ENCODE measurements around the gene GCSAM.

The GCSAM gene

GRCh38 chr3:112132975-112133448 lies at the start of gene GCSAM:
TSS of gene GCSAM (minus strand) at chr3:112133248. CDS start at chr3:112133120, 128 bp downstream.
- no peak for DNase-seq

- DNase-seq: no peak
Observed at GRCh38 chr3:112175646-112176045, 42.6 kb upstream of the GCSAM start.

- DNase-seq: no peak
Observed at GRCh38 chr3:112175037-112175436, 42.0 kb upstream of the GCSAM start.

- no peak for DNase-seq
Observed at GRCh38 chr3:112171144-112171543, 38.1 kb upstream of the GCSAM start.

DNA sequence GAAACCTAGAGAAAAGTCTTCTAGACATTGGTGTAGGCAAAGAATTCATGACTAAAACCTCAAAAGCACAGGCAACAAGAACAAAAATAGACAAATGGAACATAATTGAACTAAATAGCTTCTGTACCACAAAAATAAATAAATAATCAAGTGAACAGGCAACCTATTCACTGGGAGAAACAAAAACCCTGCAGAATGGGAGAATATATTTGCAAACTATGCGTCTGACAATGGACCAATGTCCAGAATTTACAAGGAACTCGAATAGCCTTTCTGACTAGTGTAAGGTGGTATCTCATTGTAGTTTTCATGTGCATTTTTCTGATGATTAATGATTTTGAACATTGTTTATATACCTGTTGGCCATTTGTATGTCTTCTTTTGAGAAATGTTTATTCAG lies 37.0 kb upstream of the GCSAM start:
- no peak for DNase-seq

- no peak for DNase-seq
Observed at GRCh38 chr3:112167758-112168157, 34.7 kb upstream of the GCSAM start.

GRCh38 chr3:112149136-112149535 lies 16.1 kb upstream of the GCSAM start:
- DNase-seq: no peak

DNA sequence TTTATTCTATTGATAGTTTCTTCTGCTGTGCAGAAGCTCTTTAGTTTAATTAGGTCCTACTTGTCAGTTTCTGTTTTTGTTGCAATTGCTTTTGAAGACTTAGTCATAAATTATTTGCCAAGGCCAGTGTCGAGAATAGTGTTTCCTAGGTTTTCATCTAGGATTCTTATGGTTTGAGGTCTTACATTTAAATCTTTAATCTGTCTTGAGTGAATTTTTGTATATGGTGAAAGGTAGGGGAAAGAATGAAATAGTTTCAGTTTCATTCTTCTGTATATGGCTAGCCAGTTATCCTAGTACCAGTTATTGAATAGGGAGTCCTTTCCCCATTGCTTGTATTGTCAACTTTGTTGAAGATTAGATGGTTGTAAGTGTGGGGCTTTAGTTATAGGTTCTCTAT lies 10.6 kb upstream of the GCSAM start:
- no peak for DNase-seq

DNA sequence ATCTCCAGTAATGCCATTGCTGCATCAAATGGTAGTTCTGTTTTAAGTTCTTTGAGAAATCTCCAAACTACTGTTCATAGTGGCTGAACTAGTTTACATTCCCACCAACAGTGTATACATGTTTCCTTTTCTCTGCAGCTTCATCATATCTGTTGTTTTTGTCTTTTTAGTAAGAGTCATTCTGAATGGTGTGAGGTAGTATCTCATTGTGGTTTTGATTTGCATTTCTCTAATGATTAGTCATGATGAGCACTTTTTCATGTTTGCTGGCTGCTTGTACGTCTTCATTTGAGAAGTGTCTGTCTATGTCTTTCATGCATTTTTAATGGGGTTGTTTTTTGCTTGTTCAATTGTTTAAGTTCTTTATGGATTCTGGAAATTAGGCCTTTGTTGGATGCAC lies 10.2 kb upstream of the GCSAM start:
- no peak for DNase-seq

DNA sequence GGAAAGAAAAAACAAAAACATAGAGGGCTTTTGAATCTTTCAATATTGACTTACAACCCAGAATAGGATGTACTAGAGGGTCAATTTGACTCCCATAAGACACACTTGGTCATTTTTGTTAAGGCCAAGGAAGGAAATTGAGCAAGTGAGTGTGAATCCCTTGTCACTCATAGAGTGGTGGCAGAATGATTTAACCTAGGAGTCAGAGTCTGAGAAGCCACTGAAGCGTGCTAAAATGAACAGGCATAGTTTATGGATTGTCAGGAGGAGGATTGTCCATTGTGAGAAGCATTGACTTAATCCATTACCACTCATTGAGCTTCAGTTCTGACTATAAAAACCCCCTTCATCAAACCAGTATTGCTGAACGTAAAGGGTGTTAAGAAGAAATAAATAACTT lies 8.2 kb upstream of the GCSAM start:
- DNase-seq: peak; percentile 77

DNA sequence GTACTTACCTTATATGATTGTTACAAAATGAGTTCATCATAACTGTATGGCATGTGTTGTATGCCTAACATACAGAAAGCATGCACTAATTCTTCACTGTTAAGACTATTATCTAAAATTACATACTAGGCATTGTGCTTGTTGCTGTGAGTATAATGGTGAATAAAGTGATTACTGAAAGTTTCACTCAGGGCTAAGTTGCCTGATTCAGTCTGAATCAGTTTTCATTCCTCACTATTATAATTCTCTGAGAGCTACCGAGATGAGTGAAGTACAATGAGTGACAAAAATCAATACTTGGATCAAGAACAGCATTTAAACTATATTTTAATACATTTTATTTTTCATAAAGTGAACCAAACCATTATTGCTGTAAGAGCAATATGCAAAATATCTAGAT lies 7.5 kb upstream of the GCSAM start:
- no peak for DNase-seq

GRCh38 chr3:112138219-112138969 lies 5.3 kb upstream of the GCSAM start:
- DNase-seq: no peak

GRCh38 chr3:112137781-112138180 lies 4.7 kb upstream of the GCSAM start:
- DNase-seq: no peak

DNA sequence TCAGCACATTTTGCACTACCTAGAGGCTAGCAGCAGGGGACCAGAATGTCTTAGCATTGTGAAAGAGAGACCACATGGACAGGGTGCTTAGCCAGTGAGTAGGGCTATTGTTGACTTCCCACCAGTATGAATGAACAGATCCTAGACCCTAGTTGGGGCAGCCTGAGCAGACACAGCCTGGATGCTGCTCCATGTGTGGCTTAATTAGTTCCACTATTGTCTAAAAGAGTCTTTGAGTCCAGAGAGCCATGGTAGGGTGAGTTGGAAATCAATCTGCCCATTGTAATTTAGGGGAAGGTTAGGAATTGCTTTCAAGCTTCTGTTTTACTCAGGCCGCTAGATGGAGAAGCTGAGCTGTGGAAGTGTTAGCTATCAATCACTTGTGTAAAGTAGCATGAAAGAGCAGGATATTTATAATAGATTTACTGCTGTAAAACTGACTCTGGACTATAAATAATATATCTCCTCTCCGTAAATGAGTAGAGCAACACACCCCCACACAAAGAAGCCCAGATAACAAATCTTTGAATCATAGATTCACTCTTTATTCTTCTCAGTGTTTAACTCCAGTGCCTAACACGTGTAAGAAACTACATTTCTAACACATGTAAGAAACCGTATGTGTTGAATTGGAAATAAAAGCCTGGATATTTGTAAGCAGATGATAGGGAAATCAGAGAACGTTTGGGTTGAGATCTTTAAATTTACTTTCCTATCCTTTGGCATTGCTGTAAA lies 4.1 kb upstream of the GCSAM start:
- DNase-seq: peak; percentile 89

- DNase-seq: no peak
Observed at GRCh38 chr3:112136046-112136445, 3.0 kb upstream of the GCSAM start.

GRCh38 chr3:112134335-112135124 lies 1.5 kb upstream of the GCSAM start:
- no peak for DNase-seq

DNA sequence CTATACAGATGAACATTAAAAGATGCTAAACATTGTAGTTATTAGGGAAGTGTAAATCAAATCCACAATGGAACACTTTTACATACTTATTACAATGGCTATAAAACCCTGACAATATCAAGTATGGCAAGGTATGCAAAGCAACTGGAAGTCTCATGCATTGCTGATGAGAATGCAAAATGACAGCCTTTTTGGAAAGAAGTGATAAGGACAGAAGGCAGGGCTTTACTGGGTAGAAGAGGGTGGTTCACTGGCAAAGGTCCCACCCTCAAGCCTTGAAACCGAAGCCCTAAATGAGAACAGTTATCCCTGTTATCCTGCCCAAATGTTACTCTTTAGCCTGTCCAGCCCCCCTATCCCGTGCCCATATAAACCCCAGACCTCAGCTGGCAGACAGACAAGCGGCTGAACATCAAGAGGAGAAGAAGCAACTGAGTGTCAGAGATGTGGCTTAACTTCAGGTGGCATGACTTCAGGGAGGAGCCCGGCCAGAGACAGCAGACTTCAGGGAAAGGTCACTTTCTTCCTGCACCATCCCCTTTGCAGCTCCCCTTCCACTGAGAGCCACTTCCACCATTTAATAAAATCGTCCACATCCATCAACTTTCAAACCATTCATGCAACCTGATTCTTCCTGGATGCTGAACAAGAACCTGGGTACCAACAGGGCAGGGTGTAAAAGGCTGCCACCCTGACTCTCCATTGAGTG lies 732 bp upstream of the GCSAM start:
- no peak for DNase-seq

DNA sequence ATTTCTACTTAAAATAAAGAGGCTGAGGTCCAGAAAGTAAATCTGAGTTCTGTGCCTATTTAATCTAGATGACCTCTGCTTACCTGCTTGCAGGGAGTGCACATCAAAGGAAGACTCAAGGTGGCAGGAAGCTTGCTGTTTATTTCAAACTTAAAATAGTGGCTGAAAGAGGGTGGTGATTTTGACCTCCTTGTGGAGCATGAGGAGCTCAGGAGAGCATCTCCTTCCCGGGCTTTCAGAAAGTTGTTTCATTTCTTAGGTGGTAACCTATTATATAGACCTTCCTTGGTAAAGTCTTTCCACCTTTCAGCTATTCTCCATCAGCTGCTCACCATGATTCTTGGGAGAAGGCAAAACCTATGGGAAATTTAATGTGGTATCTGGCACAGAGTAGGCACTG lies 494 bp downstream of the GCSAM start:
- no peak for DNase-seq

DNA sequence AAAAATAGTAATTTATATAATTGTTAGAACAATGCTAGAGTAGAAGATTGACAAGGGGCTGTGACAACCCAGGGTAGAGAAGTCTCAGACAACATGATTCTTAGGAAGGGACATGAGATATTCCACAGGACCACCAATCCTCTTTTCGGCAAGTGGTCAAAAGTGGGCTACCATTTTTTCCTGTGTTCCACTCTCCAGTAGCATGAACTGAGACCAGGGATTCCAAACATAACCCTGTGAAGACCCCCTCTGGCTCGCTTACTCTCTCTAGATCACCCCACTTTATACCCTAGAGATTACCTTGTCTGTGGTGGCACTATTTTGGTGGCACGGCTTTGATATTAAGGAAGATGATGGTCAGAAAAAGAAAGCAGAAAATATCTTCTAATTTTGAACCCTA lies 960 bp downstream of the GCSAM start:
- no peak for DNase-seq

DNA sequence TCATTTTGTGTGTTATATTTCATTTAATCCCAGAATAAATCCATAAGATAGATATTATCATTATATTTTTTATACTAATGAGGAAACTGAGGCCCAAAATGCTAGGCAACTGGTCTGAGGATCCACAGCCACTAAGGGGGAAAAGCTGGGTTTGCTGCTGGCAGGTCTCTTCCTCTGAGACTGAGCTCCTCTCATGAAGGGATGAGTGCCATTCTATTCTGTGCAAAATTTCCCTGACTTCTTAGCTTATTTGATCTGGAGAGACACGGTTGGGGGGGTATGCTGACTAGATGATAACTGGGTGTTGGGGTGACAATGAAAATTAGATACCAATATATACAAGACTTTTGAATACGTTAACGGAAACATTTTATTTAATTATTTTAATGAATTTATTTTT lies 1.9 kb downstream of the GCSAM start:
- DNase-seq: no peak

GRCh38 chr3:112130638-112130993 lies 2.4 kb downstream of the GCSAM start:
- no peak for DNase-seq

DNA sequence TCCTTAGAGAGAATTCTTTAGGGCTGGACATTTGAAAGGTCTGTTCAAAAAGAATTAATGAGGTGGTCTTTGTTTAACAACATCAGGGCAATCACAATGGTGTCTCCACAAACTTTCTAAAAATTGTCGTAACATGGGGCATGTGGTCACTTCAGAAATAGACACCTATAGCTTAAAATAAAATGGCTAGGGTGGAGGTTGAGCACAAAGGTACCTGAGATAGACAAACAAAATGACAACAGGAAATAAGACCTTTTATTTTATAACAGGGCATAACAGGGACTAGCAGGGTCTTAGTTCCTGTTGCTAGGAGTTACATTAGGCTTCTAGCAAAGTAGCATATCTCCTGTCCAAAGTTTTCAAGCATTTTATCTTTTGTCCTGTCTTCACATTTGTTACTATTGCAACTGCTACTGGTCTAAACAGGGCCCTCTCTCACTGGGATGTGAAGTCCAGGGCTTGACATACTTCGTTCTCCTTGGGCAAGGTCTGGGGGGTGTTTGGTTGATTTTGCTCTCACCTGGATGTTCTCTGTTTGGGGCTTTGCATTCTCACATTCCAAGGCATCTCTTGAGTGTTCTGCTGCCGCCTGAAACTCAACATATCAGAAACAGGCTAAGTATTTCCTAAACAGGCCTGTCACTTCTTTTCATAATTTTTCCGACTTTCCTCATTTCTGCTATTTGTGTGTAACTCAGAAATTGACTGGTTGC lies 3.0 kb downstream of the GCSAM start:
- no peak for DNase-seq

Data from eye (tissue), 1 donor.